HEK293T (cell line): ENCODE data around the gene TBX18.

Source experiments
- HDGF ChIP-seq: fragments of 450-650 bp; IDR thresholded peaks from 2 replicates; pipeline ENCODE4 v1.6.1; 2017; ENCODE audit warnings: antibody characterized with exemption, borderline replicate concordance
- PKNOX1 ChIP-seq: fragments of 450-650 bp; IDR thresholded peaks from 2 replicates; pipeline ENCODE4 v1.6.1; 2016
- SP1 ChIP-seq: fragments of 450-650 bp; IDR thresholded peaks from 2 replicates; pipeline ENCODE4 v1.6.1; 2017
- SUZ12 ChIP-seq: fragments of 450-650 bp; IDR thresholded peaks from 2 replicates; pipeline ENCODE4 v1.6.1; 2016; ENCODE audit warnings: mild to moderate bottlenecking

GRCh38 chr6:84643778-84644177 lies 120.6 kb downstream of the TBX18 start:
- TF ChIP-seq SP1 = no peak
- TF ChIP-seq SUZ12 = no peak
- no peak for TF ChIP-seq HDGF
- no peak for TF ChIP-seq PKNOX1
